ENCODE data around the gene FAM174B.
"Not testable (repeated sequence)": the region's sequence is repeated elsewhere in the genome, so short reads cannot be mapped to it uniquely, and the experiment has no call there.

The FAM174B gene

DNA sequence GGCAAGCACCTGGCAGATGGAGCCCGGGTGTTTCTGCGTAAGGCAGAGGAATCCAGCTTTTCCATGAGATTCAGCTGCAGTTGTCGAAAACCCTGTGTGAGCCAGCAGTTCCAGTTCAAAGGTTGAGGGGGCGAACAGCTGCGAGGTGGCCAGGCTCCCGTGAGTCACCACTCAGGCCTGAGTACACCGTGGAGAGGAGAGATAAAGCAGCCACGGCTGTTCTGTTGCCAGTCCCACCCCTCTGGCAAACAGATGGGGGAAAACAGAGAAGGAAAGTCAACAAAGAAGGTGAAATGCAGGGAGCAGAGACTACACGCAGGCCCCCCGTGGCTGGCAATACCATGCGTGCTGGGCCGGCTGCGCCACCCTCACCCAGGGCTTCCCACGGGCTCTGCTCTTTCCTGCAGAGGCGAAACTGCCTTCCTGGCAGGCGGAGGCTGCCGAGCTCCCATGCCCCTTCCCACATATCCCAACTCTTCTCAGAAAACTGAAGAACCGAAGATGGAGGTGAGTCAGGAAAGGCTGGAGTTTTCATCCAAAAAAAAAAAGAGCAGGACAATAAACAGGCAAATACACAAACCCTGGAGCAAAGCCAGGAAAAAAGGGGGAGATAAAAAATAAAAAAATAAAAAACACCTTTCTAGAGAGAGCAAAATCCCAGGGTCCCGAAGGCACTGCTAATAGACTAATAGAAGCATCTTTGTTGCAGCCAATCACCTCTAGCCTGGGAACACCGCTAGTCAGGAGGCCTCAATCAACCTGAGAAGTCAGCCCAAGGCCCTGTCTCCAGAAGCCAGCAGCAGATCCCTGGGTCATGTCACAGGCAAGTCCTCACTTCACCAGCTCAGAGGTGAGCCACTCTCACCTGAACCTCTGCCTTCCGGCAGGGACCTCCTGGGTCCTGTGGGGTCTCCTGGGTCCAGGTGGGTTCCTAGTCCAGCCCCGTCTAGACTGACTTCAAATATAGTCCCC lies 37.7 kb downstream of the FAM174B start:
- no peak for DNase-seq

- no peak for DNase-seq
Measured at GRCh38 chr15:92616621-92617548, 38.7 kb downstream of the FAM174B start.

DNA sequence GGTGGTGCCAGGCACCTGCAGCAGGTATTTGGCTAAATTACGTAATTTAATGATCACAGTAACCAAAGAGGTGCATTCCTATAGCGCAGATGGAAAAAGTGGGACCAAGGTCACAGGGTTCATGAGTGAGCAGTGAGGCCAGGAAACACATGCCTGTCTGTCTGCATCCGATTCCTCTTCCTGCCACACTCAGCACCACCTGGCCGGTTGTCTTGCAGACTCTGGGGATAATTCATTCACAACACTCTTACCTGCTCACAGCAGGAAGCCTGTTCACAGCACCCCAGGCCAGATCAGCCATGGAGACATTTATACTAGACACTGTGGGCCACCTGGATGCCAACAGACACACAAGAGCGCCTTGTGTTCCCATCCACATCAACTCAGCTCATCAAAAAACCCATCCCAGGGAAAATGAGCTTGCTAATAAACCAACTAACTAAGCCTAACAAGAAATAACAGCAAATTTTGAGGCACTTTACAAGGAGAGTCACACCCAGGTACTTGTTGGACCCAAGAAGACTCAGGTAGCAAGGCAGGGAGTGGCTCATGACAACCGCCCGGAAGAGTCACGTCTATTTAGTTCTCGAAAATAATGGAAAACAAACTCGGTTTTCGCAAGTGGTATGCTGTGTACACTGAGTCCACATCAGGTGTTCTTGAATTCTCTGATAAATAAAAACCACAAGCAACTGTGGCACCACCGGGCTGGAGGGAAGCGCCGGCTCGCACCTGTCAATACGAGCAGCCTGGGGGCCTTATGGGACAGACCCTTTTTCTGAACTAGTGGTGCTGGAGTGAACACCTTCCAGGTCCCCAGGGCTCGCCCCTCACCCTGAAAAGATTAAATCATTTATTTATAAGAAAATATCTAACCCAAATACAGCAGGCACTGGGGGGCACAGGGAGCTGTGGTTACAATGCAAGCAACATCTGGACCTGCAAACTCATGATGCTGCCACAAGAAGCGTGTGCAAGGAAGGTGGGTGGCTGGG lies 40.5 kb downstream of the FAM174B start:
- no peak for DNase-seq

- DNase-seq: no peak
Measured at GRCh38 chr15:92614301-92614700, 41.3 kb downstream of the FAM174B start.

- DNase-seq: no peak
Measured at GRCh38 chr15:92613841-92614240, 41.7 kb downstream of the FAM174B start.

- DNase-seq: no peak
Measured at GRCh38 chr15:92612891-92613290, 42.7 kb downstream of the FAM174B start.

DNA sequence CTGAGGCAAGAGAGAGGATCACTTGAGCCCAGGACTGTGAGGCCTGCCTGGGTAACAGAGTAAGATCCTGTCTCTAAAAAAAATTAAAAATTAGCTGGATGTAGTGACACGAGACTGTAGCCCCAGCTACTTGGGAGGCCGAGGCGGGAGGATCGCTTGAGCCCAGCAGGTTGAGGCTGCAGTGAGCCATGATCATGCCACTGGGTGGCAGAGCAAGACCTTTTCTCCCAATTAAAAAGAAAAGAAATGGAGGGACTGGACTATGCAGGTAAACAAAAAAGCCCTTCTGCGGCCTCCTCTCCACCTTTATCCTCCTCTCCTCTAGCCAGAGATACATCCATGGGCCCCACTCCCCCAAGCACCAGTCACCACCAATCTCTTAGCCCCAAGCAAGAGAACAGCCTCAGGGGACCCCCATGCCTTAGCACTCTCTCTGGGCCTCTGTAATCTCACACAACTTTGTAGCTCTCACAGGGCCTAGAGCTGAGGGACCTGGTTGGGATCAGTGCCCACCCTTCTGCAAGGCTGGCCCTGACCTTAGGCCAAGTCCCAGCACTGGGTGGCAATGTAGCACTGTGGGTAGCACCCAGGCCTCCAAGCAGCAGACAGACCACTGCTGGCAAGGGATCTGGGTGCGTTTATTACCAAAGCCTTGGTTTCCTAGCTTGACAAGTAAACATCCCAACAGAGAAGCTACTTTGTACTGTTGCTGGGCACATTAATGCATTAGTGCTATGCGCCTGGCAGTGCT lies 43.4 kb downstream of the FAM174B start:
- DNase-seq: no peak

GRCh38 chr15:92611150-92611549 lies 44.4 kb downstream of the FAM174B start:
- DNase-seq: no peak

- DNase-seq: no peak
Measured at GRCh38 chr15:92610101-92610520, 45.5 kb downstream of the FAM174B start.

DNA sequence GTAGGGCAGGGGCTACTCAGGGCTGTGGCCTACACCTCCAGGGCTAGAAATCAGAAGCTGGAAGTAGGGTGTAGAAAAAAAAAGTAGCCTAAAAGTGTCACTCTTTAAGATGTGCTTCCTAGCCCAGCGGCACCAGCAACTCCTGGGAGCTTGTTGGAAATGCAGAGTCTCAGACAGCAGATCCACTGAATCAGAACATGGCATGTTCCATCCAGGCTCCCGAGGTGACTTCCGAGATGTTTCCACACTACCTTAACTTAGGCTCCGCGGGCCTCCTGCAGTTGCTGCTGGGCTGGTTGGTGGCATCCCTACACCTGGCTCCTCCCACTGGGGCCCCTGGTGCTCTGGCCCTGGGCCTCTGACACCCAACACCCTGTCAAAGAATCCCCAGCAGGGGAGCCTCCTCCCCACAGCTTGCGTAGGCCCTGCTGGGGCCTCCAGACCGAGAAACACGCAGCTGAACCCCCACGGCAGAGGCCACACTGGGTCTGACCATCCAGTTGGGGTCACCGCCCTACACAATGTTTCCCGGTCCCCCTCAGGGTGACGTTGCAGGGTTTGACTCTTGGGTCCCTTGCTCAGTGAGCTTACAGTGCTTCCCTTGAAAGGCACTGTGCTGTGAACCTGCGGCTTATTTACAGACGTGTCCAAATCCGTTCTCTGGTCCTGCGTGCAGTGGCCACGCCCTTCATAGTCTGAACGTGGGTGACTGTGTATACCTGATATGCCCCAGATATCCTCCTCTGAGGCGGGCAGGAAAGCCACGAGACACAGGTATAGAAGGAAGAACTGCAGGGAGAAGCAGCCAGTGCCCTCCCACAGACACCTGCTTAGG lies 46.5 kb downstream of the FAM174B start:
- DNase-seq: no peak

DNA sequence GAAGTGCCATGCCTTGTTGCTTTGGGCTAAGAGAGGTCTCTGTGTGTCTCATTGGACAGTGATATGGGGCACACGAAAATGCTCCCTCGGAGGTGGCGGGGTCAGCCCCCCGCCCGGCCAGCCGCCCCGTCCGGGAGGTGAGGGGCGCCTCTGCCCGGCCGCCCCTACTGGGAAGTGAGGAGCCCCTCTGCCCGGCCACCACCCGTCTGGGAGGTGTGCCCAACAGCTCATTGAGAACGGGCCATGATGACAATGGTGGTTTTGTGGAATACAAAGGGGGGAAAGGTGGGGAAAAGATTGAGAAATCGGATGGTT lies 48.8 kb downstream of the FAM174B start:
- not testable (repeated sequence) for DNase-seq

DNA sequence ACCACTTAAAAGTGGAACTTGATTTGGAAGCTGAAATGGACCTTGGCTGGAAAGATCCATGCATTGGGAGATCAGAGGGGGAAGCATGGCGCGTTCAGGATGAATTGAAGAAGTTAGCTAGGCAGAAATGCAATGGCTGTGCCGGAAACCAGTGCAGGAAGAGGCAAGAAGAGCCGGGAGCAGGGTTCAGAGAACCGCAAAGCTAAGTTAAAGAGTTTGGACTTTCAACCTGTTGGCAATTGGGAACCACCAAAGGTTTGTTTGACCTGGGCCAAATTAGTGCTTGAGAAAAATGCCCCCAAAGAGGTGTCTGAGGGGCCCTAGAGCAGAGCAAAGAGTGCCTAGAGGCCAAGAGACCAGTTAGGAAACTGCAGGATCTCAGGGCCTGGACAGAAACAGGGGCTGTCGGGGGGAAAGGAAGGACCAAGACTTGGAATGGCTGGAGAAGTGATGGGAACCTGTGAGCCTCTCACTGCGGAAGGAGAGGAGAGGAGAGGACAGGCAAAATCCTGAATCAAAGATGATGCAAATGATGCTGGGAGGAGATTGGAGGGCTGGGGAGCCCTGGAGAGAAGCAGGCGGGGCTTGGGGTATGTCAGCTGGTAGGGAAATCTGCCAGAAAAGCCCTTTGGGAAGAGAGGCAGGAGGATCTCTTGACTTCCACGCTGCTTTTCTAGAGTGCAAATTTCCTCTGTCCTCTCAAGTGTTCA lies 49.3 kb downstream of the FAM174B start:
- no peak for DNase-seq

GRCh38 chr15:92605225-92605944 lies 50.2 kb downstream of the FAM174B start:
- no peak for DNase-seq

- DNase-seq: no peak
Measured at GRCh38 chr15:92603743-92604470, 51.7 kb downstream of the FAM174B start.

DNA sequence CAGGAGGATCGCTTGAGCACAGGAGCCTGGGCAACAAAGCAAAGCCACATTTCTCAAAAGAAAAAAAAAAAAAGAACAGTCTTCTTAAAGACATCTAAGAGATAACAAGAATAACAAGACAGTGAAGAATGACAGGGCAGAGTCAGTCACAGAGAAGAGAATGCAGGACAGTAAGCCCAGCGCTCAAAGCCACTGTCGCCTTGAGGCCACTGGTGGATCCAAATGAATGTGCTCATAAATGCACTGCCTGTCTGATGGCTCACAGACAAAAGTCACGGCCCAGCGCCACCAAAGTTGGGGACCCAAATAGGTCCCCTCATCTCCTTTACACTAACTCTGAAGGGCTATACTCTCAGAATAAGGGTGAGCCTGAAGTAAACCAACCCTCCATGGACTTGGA lies 52.3 kb downstream of the FAM174B start:
- DNase-seq: no peak

DNA sequence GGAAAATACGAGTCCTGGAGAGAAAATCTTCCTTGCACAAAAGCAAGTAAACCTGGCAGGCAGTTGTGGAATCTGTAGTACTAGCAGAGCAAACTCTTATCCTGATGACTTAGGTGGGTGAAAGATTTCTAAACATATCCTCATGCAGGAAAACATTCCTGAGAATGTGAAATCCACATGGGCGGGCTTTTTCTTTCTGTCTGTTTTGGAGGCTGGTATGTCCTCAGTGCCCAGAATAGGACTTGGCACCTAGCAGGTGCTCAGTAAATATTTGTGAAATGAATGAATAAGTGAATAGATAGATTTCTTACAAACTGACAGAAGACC lies 53.3 kb downstream of the FAM174B start:
- DNase-seq: no peak

DNA sequence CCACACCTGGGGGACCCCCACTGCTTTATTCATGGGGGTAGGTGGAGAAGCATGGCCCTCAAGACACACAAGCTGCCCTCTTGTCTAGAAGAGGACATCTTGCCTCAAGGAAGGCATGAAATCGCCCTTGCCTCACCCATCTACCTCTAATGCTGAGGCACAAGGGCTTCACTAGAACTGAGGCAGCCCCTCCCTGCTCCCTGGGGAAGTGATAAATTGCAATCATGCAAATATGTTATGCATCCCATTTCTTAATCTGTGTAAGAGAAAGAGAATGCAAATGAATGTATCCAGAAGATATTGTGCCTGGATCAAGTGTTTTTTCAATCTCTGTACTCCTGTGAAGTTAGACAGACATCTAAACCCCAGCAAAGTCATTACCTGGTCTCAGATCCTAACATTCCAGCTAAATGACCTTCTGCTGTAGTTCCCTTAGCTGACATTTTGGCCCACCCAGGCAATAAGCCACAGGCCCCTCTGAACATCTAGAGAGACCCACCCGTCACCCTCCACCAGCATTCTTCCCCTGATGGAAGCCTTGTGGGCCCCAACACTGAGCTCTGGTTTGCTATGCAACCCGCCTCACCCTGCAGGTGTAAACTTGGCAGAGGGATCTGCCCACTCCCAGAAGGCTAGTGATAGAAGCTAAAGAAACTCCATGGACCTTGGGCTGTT lies 53.8 kb downstream of the FAM174B start:
- DNase-seq: no peak

- DNase-seq: no peak
Measured at GRCh38 chr15:92600856-92601255, 54.7 kb downstream of the FAM174B start.

Data from stimulated activated CD4-positive, alpha-beta T cell treated with anti-CD3 and anti-CD28 coated beads, Interleukin-2, amount 100 ng/mL, for 24 hours (primary cell).